ENCODE measurements around the gene ST3GAL5.

The ST3GAL5 gene

GRCh38 chr2:85867556-85868292, 21.1 kb downstream of the ST3GAL5 start:
- TF ChIP-seq TARDBP (IDR thresholded peaks at IDR 0.05): no peak
- ChIA-PET CTCF (no interaction called here), POLR2A (no interaction called here)
- DNase-seq (ENCODE audit: extremely low spot score): no peak

GRCh38 chr2:85867121-85867520, 21.7 kb downstream of the ST3GAL5 start:
- ChIA-PET POLR2A (no interaction called here), CTCF (interaction anchor here (0.6 kb wide), 2 partner anchors 10 to 114 kb away, joined by 3 read pairs; no protein-coding TSS in a partner anchor)
- no peak for DNase-seq (ENCODE audit: extremely low spot score)
- TF ChIP-seq CTBP1 (IDR thresholded peaks at IDR 0.05; ENCODE audit: borderline replicate concordance) (no peak), ARNT (IDR thresholded peaks at IDR 0.05) (no peak), FOXA1 (IDR thresholded peaks at IDR 0.05) (no peak)
- TF ChIP-seq, protein P1, sequence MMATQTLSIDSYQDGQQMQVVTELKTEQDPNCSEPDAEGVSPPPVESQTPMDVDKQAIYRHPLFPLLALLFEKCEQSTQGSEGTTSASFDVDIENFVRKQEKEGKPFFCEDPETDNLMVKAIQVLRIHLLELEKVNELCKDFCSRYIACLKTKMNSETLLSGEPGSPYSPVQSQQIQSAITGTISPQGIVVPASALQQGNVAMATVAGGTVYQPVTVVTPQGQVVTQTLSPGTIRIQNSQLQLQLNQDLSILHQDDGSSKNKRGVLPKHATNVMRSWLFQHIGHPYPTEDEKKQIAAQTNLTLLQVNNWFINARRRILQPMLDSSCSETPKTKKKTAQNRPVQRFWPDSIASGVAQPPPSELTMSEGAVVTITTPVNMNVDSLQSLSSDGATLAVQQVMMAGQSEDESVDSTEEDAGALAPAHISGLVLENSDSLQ (IDR thresholded peaks at IDR 0.05): no peak

- POLR2A ChIA-PET: no interaction called here
Observed at GRCh38 chr2:85866165-85866659, 22.6 kb downstream of the ST3GAL5 start.

DNA sequence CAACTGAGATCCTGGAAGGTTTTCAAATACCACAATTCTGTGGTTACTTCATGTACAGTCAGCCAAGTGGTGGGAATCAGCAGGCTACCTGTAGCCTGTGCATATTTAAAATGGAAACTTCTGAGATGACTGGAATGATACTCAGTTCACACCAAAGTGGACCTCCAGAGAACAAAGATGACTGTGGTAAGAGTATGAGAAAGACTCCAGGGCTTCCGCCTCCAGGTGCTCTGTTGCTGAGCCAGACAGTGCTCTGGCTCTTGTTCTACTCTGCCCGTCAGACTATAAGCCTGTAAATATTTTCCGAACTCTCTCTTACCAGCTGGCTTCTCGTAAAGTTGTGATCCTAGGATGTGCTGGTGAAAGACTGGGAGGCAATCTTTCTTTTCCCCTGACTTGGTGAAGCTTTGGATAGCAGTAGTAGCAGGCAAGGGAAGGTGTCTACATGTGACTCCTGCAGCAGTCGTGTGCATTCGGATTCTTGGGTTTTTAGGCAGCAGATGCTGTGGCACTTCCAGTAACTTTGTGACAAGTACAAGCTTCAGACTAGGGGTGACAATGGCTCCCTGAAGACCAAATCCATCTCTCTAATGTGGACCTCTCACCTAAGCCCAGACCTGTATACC, 23.1 kb downstream of the ST3GAL5 start:
- no peak for DNase-seq (ENCODE audit: extremely low spot score)
- POLR2A ChIA-PET: no interaction called here
- CTCF ChIA-PET: interaction anchor here (1.2 kb wide), 1 partner anchor 24 kb away, joined by 3 read pairs; no protein-coding TSS in a partner anchor
- TF ChIP-seq BHLHE40 (IDR thresholded peaks at IDR 0.05; ENCODE audit: borderline replicate concordance): no peak
- no peak for TF ChIP-seq SP1 (IDR thresholded peaks at IDR 0.05)
- TF ChIP-seq SUZ12 (IDR thresholded peaks at IDR 0.05): no peak
- no peak for TF ChIP-seq ELF4 (IDR thresholded peaks at IDR 0.05)
- no peak for TF ChIP-seq FOXK2 (IDR thresholded peaks at IDR 0.05)
- TF ChIP-seq CTBP1 (IDR thresholded peaks at IDR 0.05; ENCODE audit: borderline replicate concordance): no peak
- no peak for TF ChIP-seq FOXA1 (IDR thresholded peaks at IDR 0.05)

More at GRCh38 chr2:85866165-85866659, 22.6 kb downstream of the ST3GAL5 start:
- CTCF ChIA-PET: no interaction called here
- no peak for DNase-seq (ENCODE audit: extremely low spot score)
- TF ChIP-seq HDGF (IDR thresholded peaks at IDR 0.05; ENCODE audit: borderline replicate concordance): no peak
- TF ChIP-seq TARDBP (IDR thresholded peaks at IDR 0.05): no peak
- TF ChIP-seq ELF4 (IDR thresholded peaks at IDR 0.05): no peak
- TF ChIP-seq L3MBTL2 (conservative IDR thresholded peaks at IDR 0.05): no peak
- no peak for TF ChIP-seq SUZ12 (IDR thresholded peaks at IDR 0.05)
- no peak for TF ChIP-seq FOXM1 (IDR thresholded peaks at IDR 0.05; ENCODE audit: borderline replicate concordance)
- TF ChIP-seq FOXK2 (IDR thresholded peaks at IDR 0.05): no peak
- TF ChIP-seq ZNF384 (IDR thresholded peaks at IDR 0.05): no peak
- TF ChIP-seq LEF1 (IDR thresholded peaks at IDR 0.05; ENCODE audit: borderline replicate concordance): no peak
- TF ChIP-seq ARNT (IDR thresholded peaks at IDR 0.05): no peak
- no peak for TF ChIP-seq NFRKB (IDR thresholded peaks at IDR 0.05)
- no peak for TF ChIP-seq CTBP1 (IDR thresholded peaks at IDR 0.05; ENCODE audit: borderline replicate concordance)
- TF ChIP-seq FOXA1 (IDR thresholded peaks at IDR 0.05): no peak
- TF ChIP-seq SP1 (IDR thresholded peaks at IDR 0.05): no peak
- TF ChIP-seq, protein P1 (IDR thresholded peaks at IDR 0.05): no peak
- no peak for TF ChIP-seq BHLHE40 (IDR thresholded peaks at IDR 0.05; ENCODE audit: borderline replicate concordance)

- POLR2A ChIA-PET: no interaction called here
- CTCF ChIA-PET: interaction anchor here (0.5 to 1.2 kb wide), 2 partner anchors 25 to 220 kb away, joined by 3 read pairs; no protein-coding TSS in a partner anchor
- TF ChIP-seq SP1 (IDR thresholded peaks at IDR 0.05) (no peak), TARDBP (IDR thresholded peaks at IDR 0.05) (no peak), SUZ12 (IDR thresholded peaks at IDR 0.05) (no peak)
- no peak for DNase-seq (ENCODE audit: extremely low spot score)
Observed at GRCh38 chr2:85864654-85865053, 24.1 kb downstream of the ST3GAL5 start.

GRCh38 chr2:85862426-85862825, 26.4 kb downstream of the ST3GAL5 start:
- ChIA-PET CTCF (no interaction called here), POLR2A (no interaction called here)
- DNase-seq (ENCODE audit: extremely low spot score): no peak
- TF ChIP-seq ZNF384 (IDR thresholded peaks at IDR 0.05): no peak
- no peak for TF ChIP-seq HDGF (IDR thresholded peaks at IDR 0.05; ENCODE audit: borderline replicate concordance)
- TF ChIP-seq CTBP1 (IDR thresholded peaks at IDR 0.05; ENCODE audit: borderline replicate concordance): no peak
- no peak for TF ChIP-seq NFRKB (IDR thresholded peaks at IDR 0.05)

DNA sequence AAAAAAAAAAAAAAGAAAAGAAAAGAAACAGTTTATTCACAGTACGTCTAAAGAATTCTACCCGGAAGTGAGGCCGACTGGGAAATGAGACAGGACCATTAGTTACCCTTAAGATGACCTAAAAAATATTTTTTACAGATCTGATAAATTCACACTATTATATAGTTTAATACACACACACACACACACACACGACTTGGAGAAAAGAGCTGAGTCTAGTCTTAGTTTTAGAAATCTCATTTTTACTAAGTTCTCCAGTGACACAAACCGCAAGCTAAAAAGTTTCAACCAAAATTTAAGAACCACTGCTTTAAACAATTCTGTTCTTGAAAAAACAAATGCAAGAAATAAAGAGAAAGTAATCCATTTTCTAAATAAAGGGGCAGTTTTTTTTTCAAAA, 27.1 kb downstream of the ST3GAL5 start:
- CTCF ChIA-PET: no interaction called here
- TF ChIP-seq FOXM1 (IDR thresholded peaks at IDR 0.05; ENCODE audit: borderline replicate concordance) (no peak), LEF1 (IDR thresholded peaks at IDR 0.05; ENCODE audit: borderline replicate concordance) (no peak), HDGF (IDR thresholded peaks at IDR 0.05; ENCODE audit: borderline replicate concordance) (no peak), L3MBTL2 (conservative IDR thresholded peaks at IDR 0.05) (no peak), ELF4 (IDR thresholded peaks at IDR 0.05) (no peak), ARNT (IDR thresholded peaks at IDR 0.05) (no peak), CTBP1 (IDR thresholded peaks at IDR 0.05; ENCODE audit: borderline replicate concordance) (no peak), FOXA1 (IDR thresholded peaks at IDR 0.05) (no peak), FOXK2 (IDR thresholded peaks at IDR 0.05) (no peak), SP1 (IDR thresholded peaks at IDR 0.05) (no peak), ZNF384 (IDR thresholded peaks at IDR 0.05) (no peak)
- POLR2A ChIA-PET: no interaction called here
- DNase-seq (ENCODE audit: extremely low spot score): no peak

Measured in HEK293T (cell line).